SU-DHL-6 (cell line): ENCODE measurements around the gene RDH16.
A peak's percentile ranks its signal among the peaks of the same experiment; 100 is the strongest.

Experiments used
- H2AFZ ChIP-seq: fragments of 200-600 bp; sonication (generic); 2 replicates; pipeline ENCODE4 v1.6.1; 2014; ENCODE audit warnings: low read depth, mild to moderate bottlenecking, moderate library complexity, mixed read lengths, antibody characterized with exemption, low read length; ENCODE audit not compliant: severe bottlenecking
- H3F3A ChIP-seq: fragments of 200-600 bp; shearing (Covaris generic); 2 replicates; pipeline ENCODE4 v1.6.0; 2016; ENCODE audit warnings: antibody characterized with exemption, mild to moderate bottlenecking; ENCODE audit not compliant: insufficient read depth
- H3K27ac ChIP-seq: fragments of 200-600 bp; sonication (generic); 2 replicates; pipeline ENCODE4 v1.5.1; 2016; ENCODE audit warnings: low read depth, mild to moderate bottlenecking, low read length, moderate library complexity, mixed read lengths
- H3K27me3 ChIP-seq: fragments of 200-600 bp; sonication (generic), shearing (Covaris generic); 2 replicates; pipeline ENCODE4 v1.6.0; 2014; ENCODE audit warnings: mild to moderate bottlenecking, low read length
- H3K36me3 ChIP-seq: fragments of 200-600 bp; sonication (generic); 2 replicates; pipeline ENCODE4 v1.6.1; 2014; ENCODE audit warnings: mild to moderate bottlenecking, low read length, mixed read lengths
- H3K4me2 ChIP-seq: fragments of 300-600, 200-600 bp; shearing (Covaris generic), sonication (generic); 2 replicates; pipeline ENCODE4 v1.6.0; 2014; ENCODE audit warnings: low read length, low read depth, mild to moderate bottlenecking; ENCODE audit not compliant: poor library complexity, severe bottlenecking
- H3K4me3 ChIP-seq: fragments of 200-600 bp; sonication (generic); 2 replicates; pipeline ENCODE4 v1.5.1; 2014; ENCODE audit warnings: antibody characterized with exemption, low read length, mild to moderate bottlenecking, mixed read lengths; ENCODE audit not compliant: insufficient read depth, poor library complexity, severe bottlenecking
- H3K79me2 ChIP-seq: fragments of 200-600 bp; sonication (generic); 2 replicates; pipeline ENCODE4 v1.6.1; 2014; ENCODE audit warnings: mild to moderate bottlenecking, low read length, moderate library complexity; ENCODE audit not compliant: insufficient read depth
- H3K9ac ChIP-seq: fragments of 200-600 bp; sonication (generic); 2 replicates; pipeline ENCODE4 v1.7.0; 2014; ENCODE audit warnings: mild to moderate bottlenecking, low read length
- H3K9me2 ChIP-seq: fragments of 200-600 bp; sonication (generic); replicated peaks from 2 replicates; pipeline ENCODE4 v1.6.1; 2014; ENCODE audit warnings: low read length; ENCODE audit not compliant: insufficient read depth
- H3K9me3 ChIP-seq: fragments of 200-600 bp; sonication (generic); 2 replicates; pipeline ENCODE4 v1.6.1; 2014; ENCODE audit warnings: low read length, mixed read lengths; ENCODE audit not compliant: insufficient read depth
- H4K20me1 ChIP-seq: fragments of 200-600 bp; sonication (generic); 2 replicates; pipeline ENCODE4 v1.6.1; 2014; ENCODE audit warnings: low read depth, mild to moderate bottlenecking, antibody characterized with exemption, low read length, moderate library complexity, mixed read lengths
- EZH2phosphoT487 ChIP-seq: fragments of 200-600 bp; sonication (generic), shearing (Covaris generic); conservative IDR thresholded peaks from 2 replicates; pipeline ENCODE4 v1.6.1; 2018; ENCODE audit warnings: mild to moderate bottlenecking, antibody characterized with exemption, low read length, moderate library complexity, mixed read lengths
- TF ChIP-seq, protein P1 (sequence below): fragments of 200-600 bp; sonication (generic); IDR thresholded peaks from one replicate; pipeline ENCODE4 v1.5.1; 2017; ENCODE audit warnings: antibody characterized with exemption, mild to moderate bottlenecking, low read length, moderate library complexity; ENCODE audit not compliant: insufficient read depth, poor library complexity, severe bottlenecking

Gene RDH16

GRCh38 chr12:57004651-57005050 is 47.2 kb upstream of the RDH16 start:
- Histone ChIP-seq H3K4me3 (no peak overlapping the region), H3K27me3 (no peaks in the 10 kb centered on the region), H3K4me2 (peak overlapping the region; percentile 95), H3F3A (peaks cover 10% of the 10 kb centered on the region; the same call in 1 of the 2 replicates), H3K27ac (no peak overlapping the region), H4K20me1 (no peaks in the 10 kb centered on the region), H3K9me2 (no peaks in the 10 kb centered on the region), H3K79me2 (peaks cover 7% of the 10 kb centered on the region; the same call in 1 of the 2 replicates), H3K36me3 (no peaks in the 10 kb centered on the region), H3K9ac (no peak overlapping the region), H2AFZ (no peak overlapping the region), H3K9me3 (no peaks in the 10 kb centered on the region)
- TF ChIP-seq, protein P1, sequence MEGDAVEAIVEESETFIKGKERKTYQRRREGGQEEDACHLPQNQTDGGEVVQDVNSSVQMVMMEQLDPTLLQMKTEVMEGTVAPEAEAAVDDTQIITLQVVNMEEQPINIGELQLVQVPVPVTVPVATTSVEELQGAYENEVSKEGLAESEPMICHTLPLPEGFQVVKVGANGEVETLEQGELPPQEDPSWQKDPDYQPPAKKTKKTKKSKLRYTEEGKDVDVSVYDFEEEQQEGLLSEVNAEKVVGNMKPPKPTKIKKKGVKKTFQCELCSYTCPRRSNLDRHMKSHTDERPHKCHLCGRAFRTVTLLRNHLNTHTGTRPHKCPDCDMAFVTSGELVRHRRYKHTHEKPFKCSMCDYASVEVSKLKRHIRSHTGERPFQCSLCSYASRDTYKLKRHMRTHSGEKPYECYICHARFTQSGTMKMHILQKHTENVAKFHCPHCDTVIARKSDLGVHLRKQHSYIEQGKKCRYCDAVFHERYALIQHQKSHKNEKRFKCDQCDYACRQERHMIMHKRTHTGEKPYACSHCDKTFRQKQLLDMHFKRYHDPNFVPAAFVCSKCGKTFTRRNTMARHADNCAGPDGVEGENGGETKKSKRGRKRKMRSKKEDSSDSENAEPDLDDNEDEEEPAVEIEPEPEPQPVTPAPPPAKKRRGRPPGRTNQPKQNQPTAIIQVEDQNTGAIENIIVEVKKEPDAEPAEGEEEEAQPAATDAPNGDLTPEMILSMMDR: no peak
- TF ChIP-seq EZH2phosphoT487: no peak

GRCh38 chr12:57003395-57003794 is 46.0 kb upstream of the RDH16 start:
- Histone ChIP-seq H4K20me1 (no peaks in the 10 kb centered on the region), H3K27ac (no peak overlapping the region), H3K9me3 (no peaks in the 10 kb centered on the region), H3F3A (peaks cover 10% of the 10 kb centered on the region; the same call in 1 of the 2 replicates), H2AFZ (no peak overlapping the region), H3K27me3 (no peaks in the 10 kb centered on the region), H3K9ac (no peak overlapping the region), H3K4me3 (no peak overlapping the region), H3K9me2 (no peaks in the 10 kb centered on the region), H3K79me2 (peaks cover 7% of the 10 kb centered on the region; the same call in 1 of the 2 replicates), H3K4me2 (no peak overlapping the region), H3K36me3 (no peaks in the 10 kb centered on the region)
- TF ChIP-seq EZH2phosphoT487: no peak

DNA sequence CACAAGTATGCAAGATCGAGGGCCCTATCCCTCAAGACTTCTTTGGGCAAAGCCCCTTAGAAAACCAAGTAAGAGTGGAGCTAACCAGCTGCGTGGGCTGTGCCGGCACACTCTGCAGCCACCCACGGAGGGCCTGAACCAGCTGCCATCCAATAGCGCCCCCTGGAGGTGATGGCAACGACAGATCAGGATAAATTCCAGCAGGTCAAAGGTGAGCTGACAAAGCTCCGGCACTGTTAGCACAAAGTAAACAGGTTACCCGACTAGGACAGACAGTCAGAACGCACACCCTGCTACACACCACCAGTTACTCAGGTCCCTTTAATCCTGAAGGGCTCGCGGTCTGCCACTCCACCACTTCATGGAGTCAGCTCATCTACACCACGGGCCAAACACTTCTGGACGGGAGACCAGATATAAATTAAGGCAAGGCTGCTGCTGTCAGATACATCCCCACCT is 44.1 kb upstream of the RDH16 start:
- TF ChIP-seq, protein P1: peak; percentile 77
- no peak for TF ChIP-seq EZH2phosphoT487
- no peaks in the 10 kb centered on the region for H4K20me1 ChIP-seq
- no peaks in the 10 kb centered on the region for H3K9me2 ChIP-seq

GRCh38 chr12:57000393-57000792 is 43.0 kb upstream of the RDH16 start:
- H3K9me3 ChIP-seq: no peaks in the 10 kb centered on the region
- no peak overlapping the region for H3K27ac ChIP-seq
- H3K4me2 ChIP-seq: no peak overlapping the region
- no peaks in the 10 kb centered on the region for H3K9me2 ChIP-seq
- no peaks in the 10 kb centered on the region for H3F3A ChIP-seq
- H3K9ac ChIP-seq: no peak overlapping the region
- H3K4me3 ChIP-seq: no peak overlapping the region
- H4K20me1 ChIP-seq: no peaks in the 10 kb centered on the region
- TF ChIP-seq EZH2phosphoT487: no peak
- TF ChIP-seq, protein P1: no peak
- no peaks in the 10 kb centered on the region for H3K27me3 ChIP-seq
- no peaks in the 10 kb centered on the region for H3K79me2 ChIP-seq
- H3K36me3 ChIP-seq: no peaks in the 10 kb centered on the region
- H2AFZ ChIP-seq: no peak overlapping the region

More for the DNA sequence above, 44.1 kb upstream of the RDH16 start:
- Histone ChIP-seq H3K4me3 (no peak overlapping the region), H2AFZ (no peak overlapping the region), H3K4me2 (no peak overlapping the region), H3K9me3 (no peaks in the 10 kb centered on the region), H3F3A (no peaks in the 10 kb centered on the region), H3K27ac (no peak overlapping the region), H3K79me2 (peaks cover 7% of the 10 kb centered on the region; the same call in 1 of the 2 replicates), H3K9ac (no peak overlapping the region), H3K27me3 (no peaks in the 10 kb centered on the region), H3K36me3 (no peaks in the 10 kb centered on the region)
